22Rv1 (cell line): ENCODE measurements around the gene NRXN3.

ENCODE experiments used
- CTCF ChIP-seq: fragments of 450-650 bp; IDR thresholded peaks from 2 replicates; pipeline ENCODE4 v1.5.1; 2017; ENCODE audit warnings: mild to moderate bottlenecking
- ZFX ChIP-seq: fragments of 450-650 bp; IDR thresholded peaks from 2 replicates; pipeline ENCODE4 v1.6.1; 2017; ENCODE audit warnings: antibody characterized with exemption, borderline replicate concordance

- TF ChIP-seq CTCF = no peak
- no peak for TF ChIP-seq ZFX
These were observed 679.8 kb downstream of the NRXN3 start for GRCh38 chr14:78849952-78850351.
